Measurements from ENCODE around the gene MIER3.

GRCh38 chr5:56934325-56934724 lies 17.6 kb downstream of the MIER3 start:
- TF ChIP-seq CTCF (IDR thresholded peaks at IDR 0.05 in 2 of 3, conservative IDR thresholded peaks at IDR 0.05 in 1 of 3; ENCODE audit: insufficient read depth in 2 of 3, low read depth in 1 of 3, low read length in 3 of 3) = no peak
- TF ChIP-seq USF2 (CRISPR knock-in tag; IDR thresholded peaks at IDR 0.05) = no peak
- TF ChIP-seq ZNF3 (CRISPR knock-in tag; IDR thresholded peaks at IDR 0.05) = no peak
- TF ChIP-seq REST (IDR thresholded peaks at IDR 0.05; ENCODE audit: borderline replicate concordance) = no peak
- no peak for TF ChIP-seq REST (CRISPR knock-in tag; IDR thresholded peaks at IDR 0.05; ENCODE audit: low read depth)
- TF ChIP-seq POLR2AphosphoS5 (IDR thresholded peaks at IDR 0.05; ENCODE audit: control insufficient read depth, insufficient read depth, low read depth, low read length) = no peak
- TF ChIP-seq ZBTB26 (CRISPR knock-in tag; IDR thresholded peaks at IDR 0.05) = no peak
- no peak for TF ChIP-seq GABPB1 (CRISPR knock-in tag; IDR thresholded peaks at IDR 0.05)
- no peak for TF ChIP-seq POLR2A (conservative IDR thresholded peaks at IDR 0.05)
- TF ChIP-seq GTF2F1 (IDR thresholded peaks at IDR 0.05; ENCODE audit: low read depth, low read length) = no peak
- TF ChIP-seq ZKSCAN1 (IDR thresholded peaks at IDR 0.05; ENCODE audit: low read depth, low read length) = no peak
- TF ChIP-seq ZNF23 (CRISPR knock-in tag; IDR thresholded peaks at IDR 0.05) = no peak
- no peak for TF ChIP-seq HDAC2 (IDR thresholded peaks at IDR 0.05)
- no peak for TF ChIP-seq POLR2AphosphoS2 (IDR thresholded peaks at IDR 0.05; ENCODE audit: low read length)
- no peak for TF ChIP-seq BRD4 (IDR thresholded peaks at IDR 0.05)
